ENCODE data around the gene KLF6. TPM values are rescaled to one million over a fixed set of nuclear protein-coding genes. Genes with fewer than 3 reads are reported as not detected.

KLF6 gene
- total and polyA plus RNA-seq, 2 experiments from 2014 or later: 187 to 602 TPM

- Histone ChIP-seq H2AFZ (no peak overlapping the region), H3K9me3 (ENCODE audit: low read depth) (no peaks in the 10 kb centered on the region), H3K27me3 (no peaks in the 10 kb centered on the region), H3K4me3 (no peak overlapping the region), H3K9me2 (replicated peaks; ENCODE audit: insufficient read depth) (no peaks in the 10 kb centered on the region), H3K4me1 (ENCODE audit: insufficient read depth) (peaks cover 37% of the 10 kb centered on the region), H3K4me2 (peak overlapping the region; percentile 78), H3K36me3 (replicated peaks; ENCODE audit: insufficient read depth, low read depth) (peaks cover 15% of the 10 kb centered on the region), H4K20me1 (ENCODE audit: insufficient read depth, poor library complexity, severe bottlenecking) (peaks cover 64% of the 10 kb centered on the region), H3K27ac (peak overlapping the region; percentile 100), H3K79me2 (peaks cover 65% of the 10 kb centered on the region)
- TF ChIP-seq CTCF (IDR thresholded peaks at IDR 0.05; ENCODE audit: poor library complexity) (no peak), EZH2 (IDR thresholded peaks at IDR 0.05; ENCODE audit: borderline replicate concordance) (no peak), EZH2phosphoT487 (IDR thresholded peaks at IDR 0.05; ENCODE audit: low read depth, severe bottlenecking, unreplicated experiment) (no peak)
- no peak for DNase-seq (ENCODE audit: low spot score)
- WGBS (ENCODE audit: low lambda C conversion rate, missing lambda C conversion rate): 87% methylated on average over 14 of the region's 14 CpGs
Observed at GRCh38 chr10:3779158-3779741, 5.8 kb downstream of the KLF6 start.

GRCh38 chr10:3778692-3779157, 6.3 kb downstream of the KLF6 start:
- peaks cover 15% of the 10 kb centered on the region for H3K36me3 ChIP-seq (replicated peaks; ENCODE audit: insufficient read depth, low read depth)
- no peak for DNase-seq (ENCODE audit: low spot score)
- peaks cover 37% of the 10 kb centered on the region for H3K4me1 ChIP-seq (ENCODE audit: insufficient read depth)
- H3K79me2 ChIP-seq: peaks cover 59% of the 10 kb centered on the region
- peak overlapping the region; percentile 77 for H3K27ac ChIP-seq
- TF ChIP-seq CTCF (IDR thresholded peaks at IDR 0.05; ENCODE audit: poor library complexity) (no peak), EZH2 (IDR thresholded peaks at IDR 0.05; ENCODE audit: borderline replicate concordance) (no peak), EZH2phosphoT487 (IDR thresholded peaks at IDR 0.05; ENCODE audit: low read depth, severe bottlenecking, unreplicated experiment) (no peak)
- 98% methylated on average over 3 of the region's 3 CpGs for WGBS (ENCODE audit: low lambda C conversion rate, missing lambda C conversion rate)
- no peak overlapping the region for H2AFZ ChIP-seq
- no peaks in the 10 kb centered on the region for H3K27me3 ChIP-seq
- H3K4me3 ChIP-seq: no peak overlapping the region
- H3K4me2 ChIP-seq: peak overlapping the region; percentile 78
- no peaks in the 10 kb centered on the region for H3K9me3 ChIP-seq (ENCODE audit: low read depth)
- peaks cover 60% of the 10 kb centered on the region for H4K20me1 ChIP-seq (ENCODE audit: insufficient read depth, poor library complexity, severe bottlenecking)
- H3K9me2 ChIP-seq (replicated peaks; ENCODE audit: insufficient read depth): no peaks in the 10 kb centered on the region

- H3K79me2 ChIP-seq: peaks cover 53% of the 10 kb centered on the region
- TF ChIP-seq EZH2phosphoT487 (IDR thresholded peaks at IDR 0.05; ENCODE audit: low read depth, severe bottlenecking, unreplicated experiment) (no peak), CTCF (IDR thresholded peaks at IDR 0.05; ENCODE audit: poor library complexity) (no peak), EZH2 (IDR thresholded peaks at IDR 0.05; ENCODE audit: borderline replicate concordance) (no peak)
- H3K27me3 ChIP-seq: no peaks in the 10 kb centered on the region
- no peaks in the 10 kb centered on the region for H3K9me3 ChIP-seq (ENCODE audit: low read depth)
- no peak for DNase-seq (ENCODE audit: low spot score)
- peak overlapping the region; percentile 77 for H3K27ac ChIP-seq
- H2AFZ ChIP-seq: no peak overlapping the region
- H3K9me2 ChIP-seq (replicated peaks; ENCODE audit: insufficient read depth): no peaks in the 10 kb centered on the region
- H3K4me1 ChIP-seq (ENCODE audit: insufficient read depth): peaks cover 37% of the 10 kb centered on the region
- no peak overlapping the region for H3K4me3 ChIP-seq
- H3K4me2 ChIP-seq: peak overlapping the region; percentile 78
- 91% methylated on average over 7 of the region's 7 CpGs for WGBS (ENCODE audit: low lambda C conversion rate, missing lambda C conversion rate)
- peaks cover 15% of the 10 kb centered on the region for H3K36me3 ChIP-seq (replicated peaks; ENCODE audit: insufficient read depth, low read depth)
- peaks cover 54% of the 10 kb centered on the region for H4K20me1 ChIP-seq (ENCODE audit: insufficient read depth, poor library complexity, severe bottlenecking)
Observed at GRCh38 chr10:3777981-3778691, 6.9 kb downstream of the KLF6 start.
